Neural cell (in vitro differentiated cells): ENCODE results near the gene TICAM2.

ENCODE experiments used
- EP300 ChIP-seq: fragments of 450-650 bp; conservative IDR thresholded peaks from 2 replicates; pipeline ENCODE4 v1.6.1; 2014; ENCODE audit warnings: antibody characterized with exemption, mild to moderate bottlenecking, moderate library complexity; ENCODE audit not compliant: poor library complexity, severe bottlenecking
- EZH2 ChIP-seq: fragments of 200-600, 300-800 bp; shearing (Covaris generic), sonication (generic); IDR thresholded peaks from 2 replicates; pipeline ENCODE4 v1.6.1; 2014; ENCODE audit warnings: antibody characterized with exemption, low read length, borderline replicate concordance, mild to moderate bottlenecking; ENCODE audit not compliant: insufficient read depth, poor library complexity, severe bottlenecking
- MXI1 ChIP-seq: fragments of 450-650 bp; conservative IDR thresholded peaks from 2 replicates; pipeline ENCODE4 v1.6.1; 2014; ENCODE audit warnings: antibody characterized with exemption, mild to moderate bottlenecking; ENCODE audit not compliant: poor library complexity, severe bottlenecking
- POLR2AphosphoS5 ChIP-seq: IDR thresholded peaks from 2 replicates; pipeline ENCODE4 v1.6.1; 2012
- RAD21 ChIP-seq: fragments of 450-650 bp; conservative IDR thresholded peaks from 2 replicates; pipeline ENCODE4 v1.6.1; 2014; ENCODE audit warnings: antibody characterized with exemption, mild to moderate bottlenecking, moderate library complexity
- SMC3 ChIP-seq: fragments of 450-650 bp; conservative IDR thresholded peaks from 2 replicates; pipeline ENCODE4 v1.6.1; 2014; ENCODE audit warnings: antibody characterized with exemption, mild to moderate bottlenecking, moderate library complexity; ENCODE audit not compliant: poor library complexity
- TAF1 ChIP-seq: IDR thresholded peaks from 2 replicates; pipeline ENCODE4 v1.6.1; 2012; ENCODE audit warnings: low read depth
- TF ChIP-seq, protein P1 (sequence below): fragments of 450-650 bp; IDR thresholded peaks from 2 replicates; pipeline ENCODE4 v1.5.1; 2014; ENCODE audit warnings: antibody characterized with exemption, mild to moderate bottlenecking, moderate library complexity; ENCODE audit not compliant: poor library complexity, severe bottlenecking
- TF ChIP-seq, protein P2 (sequence below): IDR thresholded peaks from 2 replicates; pipeline ENCODE4 v1.6.1; 2012; ENCODE audit warnings: borderline replicate concordance

DNA sequence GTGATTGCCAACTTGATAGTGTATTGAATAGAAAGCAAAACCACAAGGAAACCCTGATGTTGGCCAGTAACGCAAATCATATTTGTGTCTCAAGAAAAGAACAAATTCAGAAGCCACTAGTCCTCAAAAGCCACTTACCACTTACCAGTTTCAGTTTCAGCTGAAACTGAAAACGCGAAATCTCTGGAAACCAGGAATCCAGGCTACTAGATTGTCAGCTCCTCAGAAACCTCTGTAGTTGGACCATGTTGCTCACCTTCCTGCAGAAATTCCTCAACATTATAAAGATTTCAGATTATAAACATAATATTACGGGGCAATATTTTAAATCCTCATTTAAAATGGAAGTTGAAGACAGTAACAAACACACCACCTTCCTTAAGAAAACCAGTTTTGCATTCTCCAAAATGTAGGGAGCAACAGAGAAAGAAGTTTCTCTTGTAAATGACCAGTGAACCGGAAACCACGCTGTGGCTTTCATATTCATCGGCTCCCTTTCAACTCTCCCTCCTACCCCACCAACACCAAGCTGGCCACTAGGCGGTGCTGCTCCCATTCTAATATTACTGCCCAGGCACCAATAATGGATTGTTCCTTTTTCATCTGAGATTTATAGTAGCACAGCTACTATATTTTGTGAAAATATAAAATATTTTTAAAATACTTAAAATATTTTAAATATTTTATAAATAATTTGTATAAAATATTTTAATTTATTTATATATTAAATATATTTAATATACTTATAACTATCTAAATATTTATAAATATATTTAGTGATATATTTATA is 32.3 kb upstream of the TICAM2 start:
- TF ChIP-seq POLR2AphosphoS5 (no peak), EZH2 (no peak), EP300 (no peak), SMC3 (peak; percentile 83), MXI1 (no peak), TAF1 (no peak), RAD21 (peak; percentile 85)
- TF ChIP-seq, protein P1, sequence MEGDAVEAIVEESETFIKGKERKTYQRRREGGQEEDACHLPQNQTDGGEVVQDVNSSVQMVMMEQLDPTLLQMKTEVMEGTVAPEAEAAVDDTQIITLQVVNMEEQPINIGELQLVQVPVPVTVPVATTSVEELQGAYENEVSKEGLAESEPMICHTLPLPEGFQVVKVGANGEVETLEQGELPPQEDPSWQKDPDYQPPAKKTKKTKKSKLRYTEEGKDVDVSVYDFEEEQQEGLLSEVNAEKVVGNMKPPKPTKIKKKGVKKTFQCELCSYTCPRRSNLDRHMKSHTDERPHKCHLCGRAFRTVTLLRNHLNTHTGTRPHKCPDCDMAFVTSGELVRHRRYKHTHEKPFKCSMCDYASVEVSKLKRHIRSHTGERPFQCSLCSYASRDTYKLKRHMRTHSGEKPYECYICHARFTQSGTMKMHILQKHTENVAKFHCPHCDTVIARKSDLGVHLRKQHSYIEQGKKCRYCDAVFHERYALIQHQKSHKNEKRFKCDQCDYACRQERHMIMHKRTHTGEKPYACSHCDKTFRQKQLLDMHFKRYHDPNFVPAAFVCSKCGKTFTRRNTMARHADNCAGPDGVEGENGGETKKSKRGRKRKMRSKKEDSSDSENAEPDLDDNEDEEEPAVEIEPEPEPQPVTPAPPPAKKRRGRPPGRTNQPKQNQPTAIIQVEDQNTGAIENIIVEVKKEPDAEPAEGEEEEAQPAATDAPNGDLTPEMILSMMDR = peak; percentile 76
- TF ChIP-seq, protein P2, sequence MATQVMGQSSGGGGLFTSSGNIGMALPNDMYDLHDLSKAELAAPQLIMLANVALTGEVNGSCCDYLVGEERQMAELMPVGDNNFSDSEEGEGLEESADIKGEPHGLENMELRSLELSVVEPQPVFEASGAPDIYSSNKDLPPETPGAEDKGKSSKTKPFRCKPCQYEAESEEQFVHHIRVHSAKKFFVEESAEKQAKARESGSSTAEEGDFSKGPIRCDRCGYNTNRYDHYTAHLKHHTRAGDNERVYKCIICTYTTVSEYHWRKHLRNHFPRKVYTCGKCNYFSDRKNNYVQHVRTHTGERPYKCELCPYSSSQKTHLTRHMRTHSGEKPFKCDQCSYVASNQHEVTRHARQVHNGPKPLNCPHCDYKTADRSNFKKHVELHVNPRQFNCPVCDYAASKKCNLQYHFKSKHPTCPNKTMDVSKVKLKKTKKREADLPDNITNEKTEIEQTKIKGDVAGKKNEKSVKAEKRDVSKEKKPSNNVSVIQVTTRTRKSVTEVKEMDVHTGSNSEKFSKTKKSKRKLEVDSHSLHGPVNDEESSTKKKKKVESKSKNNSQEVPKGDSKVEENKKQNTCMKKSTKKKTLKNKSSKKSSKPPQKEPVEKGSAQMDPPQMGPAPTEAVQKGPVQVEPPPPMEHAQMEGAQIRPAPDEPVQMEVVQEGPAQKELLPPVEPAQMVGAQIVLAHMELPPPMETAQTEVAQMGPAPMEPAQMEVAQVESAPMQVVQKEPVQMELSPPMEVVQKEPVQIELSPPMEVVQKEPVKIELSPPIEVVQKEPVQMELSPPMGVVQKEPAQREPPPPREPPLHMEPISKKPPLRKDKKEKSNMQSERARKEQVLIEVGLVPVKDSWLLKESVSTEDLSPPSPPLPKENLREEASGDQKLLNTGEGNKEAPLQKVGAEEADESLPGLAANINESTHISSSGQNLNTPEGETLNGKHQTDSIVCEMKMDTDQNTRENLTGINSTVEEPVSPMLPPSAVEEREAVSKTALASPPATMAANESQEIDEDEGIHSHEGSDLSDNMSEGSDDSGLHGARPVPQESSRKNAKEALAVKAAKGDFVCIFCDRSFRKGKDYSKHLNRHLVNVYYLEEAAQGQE = no peak
